DND-41 (cell line): Measurements from ENCODE around the gene ARRDC4.
A peak's percentile ranks its signal among the peaks of the same experiment; 100 is the strongest.

Experiments
- ATAC-seq: fragments of 200-7000 bp; cut with Tn5 transposase; 3 replicates; pipeline ENCODE4 v1.9.1; 2021; ENCODE audit warnings: low read depth; ENCODE audit not compliant: insufficient read depth
- DNase-seq: peaks from one replicate; pipeline ENCODE4 v3.0.0-alpha.2; 2020
- H2AFZ ChIP-seq: 2 replicates; pipeline ENCODE4 v1.6.0; 2012; ENCODE audit warnings: low read depth, low read length
- H3K27ac ChIP-seq: 2 replicates; pipeline ENCODE4 v1.5.1; 2012; ENCODE audit warnings: low read length, inconsistent platforms
- H3K27me3 ChIP-seq: fragments of 200-600 bp; sonication (generic); 2 replicates; pipeline ENCODE4 v1.6.0; 2012; ENCODE audit warnings: low read length, mild to moderate bottlenecking, inconsistent platforms; ENCODE audit not compliant: insufficient read depth, poor library complexity
- H3K36me3 ChIP-seq: 2 replicates; pipeline ENCODE4 v1.5.1; 2012; ENCODE audit warnings: low read length, inconsistent platforms; ENCODE audit not compliant: insufficient read depth
- H3K4me1 ChIP-seq: 2 replicates; pipeline ENCODE4 v1.5.1; 2012; ENCODE audit warnings: mild to moderate bottlenecking, low read length; ENCODE audit not compliant: insufficient read depth
- H3K4me2 ChIP-seq: 2 replicates; pipeline ENCODE4 v1.6.0; 2012; ENCODE audit warnings: mild to moderate bottlenecking, moderate library complexity, low read length, inconsistent platforms; ENCODE audit not compliant: insufficient read depth
- H3K4me3 ChIP-seq, 2 experiments: fragments of 200-600 bp in 1 of 2; shearing (Covaris generic) in 1 of 2; 2 replicates each; pipeline ENCODE4 v1.5.1; 2012 to 2016; ENCODE audit warnings: inconsistent platforms in 2 of 2, low read length in 2 of 2, mild to moderate bottlenecking in 2 of 2, low read depth in 1 of 2, moderate library complexity in 1 of 2
- H3K79me2 ChIP-seq: 2 replicates; pipeline ENCODE4 v1.6.0; 2012; ENCODE audit warnings: low read length, inconsistent platforms; ENCODE audit not compliant: insufficient read depth
- H3K9ac ChIP-seq: 2 replicates; pipeline ENCODE4 v1.6.0; 2012; ENCODE audit warnings: low read depth, mild to moderate bottlenecking, inconsistent platforms, low read length, moderate library complexity
- H3K9me3 ChIP-seq: 2 replicates; pipeline ENCODE4 v1.5.1; 2012; ENCODE audit warnings: low read length, moderate library complexity, mild to moderate bottlenecking, inconsistent platforms; ENCODE audit not compliant: insufficient read depth, severe bottlenecking
- H4K20me1 ChIP-seq: 2 replicates; pipeline ENCODE4 v1.6.0; 2012; ENCODE audit warnings: low read length; ENCODE audit not compliant: insufficient read depth
- EZH2 ChIP-seq: IDR thresholded peaks from 3 replicates; pipeline ENCODE4 v1.6.1; 2012; ENCODE audit warnings: borderline replicate concordance, low read depth, mild to moderate bottlenecking, moderate library complexity, low read length, inconsistent platforms; ENCODE audit not compliant: severe bottlenecking
- TF ChIP-seq, protein P1 (sequence below): IDR thresholded peaks from 2 replicates; pipeline ENCODE4 v1.5.1; 2012; ENCODE audit warnings: borderline replicate concordance, low read length, moderate library complexity, mild to moderate bottlenecking; ENCODE audit not compliant: poor library complexity, severe bottlenecking; ENCODE audit errors: extremely low read depth

Gene ARRDC4, protein sequence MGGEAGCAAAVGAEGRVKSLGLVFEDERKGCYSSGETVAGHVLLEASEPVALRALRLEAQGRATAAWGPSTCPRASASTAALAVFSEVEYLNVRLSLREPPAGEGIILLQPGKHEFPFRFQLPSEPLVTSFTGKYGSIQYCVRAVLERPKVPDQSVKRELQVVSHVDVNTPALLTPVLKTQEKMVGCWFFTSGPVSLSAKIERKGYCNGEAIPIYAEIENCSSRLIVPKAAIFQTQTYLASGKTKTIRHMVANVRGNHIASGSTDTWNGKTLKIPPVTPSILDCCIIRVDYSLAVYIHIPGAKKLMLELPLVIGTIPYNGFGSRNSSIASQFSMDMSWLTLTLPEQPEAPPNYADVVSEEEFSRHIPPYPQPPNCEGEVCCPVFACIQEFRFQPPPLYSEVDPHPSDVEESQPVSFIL

DNA sequence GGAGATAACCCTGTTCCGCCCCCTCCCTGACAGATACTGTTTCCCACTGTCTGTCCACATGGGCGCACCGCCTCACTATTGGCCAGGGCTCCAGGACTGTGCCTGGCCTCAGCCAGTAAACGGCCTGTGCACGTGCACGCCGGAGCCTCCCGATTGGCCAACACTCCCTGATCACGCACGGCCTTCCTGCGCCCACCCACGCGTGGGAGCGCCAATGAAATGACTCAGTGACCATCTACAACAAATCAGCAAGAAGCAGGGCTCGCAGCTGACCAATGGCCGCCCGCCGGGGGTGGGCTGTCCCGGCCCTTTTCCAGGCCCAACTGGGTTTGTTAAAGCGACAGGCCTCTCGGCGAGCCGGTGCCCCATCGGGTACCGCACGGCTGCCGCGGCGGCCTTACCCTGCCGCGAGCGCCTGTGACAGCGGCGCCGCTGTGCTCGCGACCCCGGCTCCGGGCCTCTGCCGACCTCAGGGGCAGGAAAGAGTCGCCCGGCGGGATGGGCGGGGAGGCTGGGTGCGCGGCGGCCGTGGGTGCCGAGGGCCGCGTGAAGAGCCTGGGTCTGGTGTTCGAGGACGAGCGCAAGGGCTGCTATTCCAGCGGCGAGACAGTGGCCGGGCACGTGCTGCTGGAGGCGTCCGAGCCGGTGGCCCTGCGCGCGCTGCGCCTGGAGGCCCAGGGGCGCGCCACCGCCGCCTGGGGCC lies at the start of gene ARRDC4:
TSS of gene ARRDC4 (plus strand) at position 340 of the 703 bp plus-strand sequence. CDS start at position 499, 159 bp downstream.
- DNase-seq (peak; percentile 99), ATAC-seq (peak; percentile 95)
- Histone ChIP-seq H3K4me3 (peak within 1 kb of the TSS; percentile 80; a peak in 3 of 4 replicates), H3K4me2 (peak within 1 kb of the TSS; percentile 78), H2AFZ (peak within 1 kb of the TSS; percentile 67), H3K4me1 (peaks cover 51% of the 10 kb centered on the region), H4K20me1 (no peaks in the 10 kb centered on the region), H3K9me3 (no peaks in the 10 kb centered on the region), H3K36me3 (peaks cover 25% of the 10 kb centered on the region), H3K27me3 (no peaks in the 10 kb centered on the region), H3K27ac (peak within 1 kb of the TSS; percentile 86), H3K9ac (peak within 1 kb of the TSS; percentile 79), H3K79me2 (peaks cover 52% of the 10 kb centered on the region)
- TF ChIP-seq, protein P1, sequence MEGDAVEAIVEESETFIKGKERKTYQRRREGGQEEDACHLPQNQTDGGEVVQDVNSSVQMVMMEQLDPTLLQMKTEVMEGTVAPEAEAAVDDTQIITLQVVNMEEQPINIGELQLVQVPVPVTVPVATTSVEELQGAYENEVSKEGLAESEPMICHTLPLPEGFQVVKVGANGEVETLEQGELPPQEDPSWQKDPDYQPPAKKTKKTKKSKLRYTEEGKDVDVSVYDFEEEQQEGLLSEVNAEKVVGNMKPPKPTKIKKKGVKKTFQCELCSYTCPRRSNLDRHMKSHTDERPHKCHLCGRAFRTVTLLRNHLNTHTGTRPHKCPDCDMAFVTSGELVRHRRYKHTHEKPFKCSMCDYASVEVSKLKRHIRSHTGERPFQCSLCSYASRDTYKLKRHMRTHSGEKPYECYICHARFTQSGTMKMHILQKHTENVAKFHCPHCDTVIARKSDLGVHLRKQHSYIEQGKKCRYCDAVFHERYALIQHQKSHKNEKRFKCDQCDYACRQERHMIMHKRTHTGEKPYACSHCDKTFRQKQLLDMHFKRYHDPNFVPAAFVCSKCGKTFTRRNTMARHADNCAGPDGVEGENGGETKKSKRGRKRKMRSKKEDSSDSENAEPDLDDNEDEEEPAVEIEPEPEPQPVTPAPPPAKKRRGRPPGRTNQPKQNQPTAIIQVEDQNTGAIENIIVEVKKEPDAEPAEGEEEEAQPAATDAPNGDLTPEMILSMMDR: no peak
- TF ChIP-seq EZH2: no peak

DNA sequence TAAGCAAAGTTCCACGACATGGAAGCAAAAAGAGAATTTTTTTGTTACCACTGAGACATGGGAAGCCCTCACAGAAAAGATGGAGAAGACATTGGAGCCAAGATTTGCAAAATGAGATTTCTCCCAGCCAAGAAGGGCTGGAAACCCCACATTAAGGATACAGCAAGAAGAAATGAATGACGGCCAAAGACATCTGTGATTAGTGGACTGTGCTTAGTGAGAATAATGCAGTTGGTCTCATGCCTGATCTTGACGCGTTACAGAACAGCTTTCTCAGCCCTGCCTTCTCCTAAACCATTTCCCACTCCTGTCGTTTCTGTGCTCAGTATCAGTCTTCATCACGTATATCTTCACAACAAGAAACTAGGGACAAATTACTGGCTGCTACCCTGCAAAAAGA lies 45.8 kb upstream of the ARRDC4 start:
- Histone ChIP-seq H3K79me2 (no peaks in the 10 kb centered on the region), H2AFZ (no peak overlapping the region), H3K36me3 (no peaks in the 10 kb centered on the region), H3K4me3 (no peak overlapping the region), H3K4me1 (peaks cover 17% of the 10 kb centered on the region), H3K9me3 (no peaks in the 10 kb centered on the region), H3K4me2 (no peak overlapping the region), H4K20me1 (no peaks in the 10 kb centered on the region), H3K27me3 (no peaks in the 10 kb centered on the region), H3K27ac (no peak overlapping the region), H3K9ac (no peak overlapping the region)
- ATAC-seq (no peak), DNase-seq (no peak)
- no peak for TF ChIP-seq EZH2
- TF ChIP-seq, protein P1: no peak

DNA sequence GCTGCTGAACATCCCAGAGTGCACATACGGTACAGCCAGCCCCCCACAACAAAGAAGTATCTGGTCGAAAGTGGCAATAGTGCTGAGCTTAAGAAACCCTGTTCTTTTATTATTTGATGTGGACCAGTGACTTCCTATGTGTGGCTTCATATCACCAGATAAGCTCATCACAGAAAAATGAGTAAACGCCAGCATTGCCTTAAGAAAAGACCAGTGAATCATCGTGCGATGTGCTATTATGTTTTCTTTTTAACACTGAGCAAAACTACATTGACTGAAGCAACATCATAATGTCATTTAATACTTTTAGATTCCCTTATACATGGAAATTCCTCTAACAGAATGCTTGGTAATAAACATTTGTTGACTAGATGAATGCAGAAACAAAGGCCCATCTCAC lies 45.2 kb upstream of the ARRDC4 start:
- DNase-seq (no peak), ATAC-seq (peak; percentile 42; the same call in 1 of the 3 replicates)
- Histone ChIP-seq H3K27me3 (no peaks in the 10 kb centered on the region), H3K79me2 (no peaks in the 10 kb centered on the region), H4K20me1 (no peaks in the 10 kb centered on the region), H2AFZ (no peak overlapping the region), H3K4me2 (no peak overlapping the region), H3K9ac (no peak overlapping the region), H3K9me3 (no peaks in the 10 kb centered on the region), H3K4me3 (no peak overlapping the region), H3K27ac (no peak overlapping the region), H3K36me3 (no peaks in the 10 kb centered on the region), H3K4me1 (peaks cover 20% of the 10 kb centered on the region)
- no peak for TF ChIP-seq EZH2
- TF ChIP-seq, protein P1: no peak
